GM18498 (cell line): ENCODE data around the gene TINCR.

Experiments
- ATAC-seq: cut with Tn5 transposase; IDR thresholded peaks from one replicate; pipeline ENCODE4 v1.9.1; 2021; ENCODE audit warnings: mild to moderate bottlenecking, moderate library complexity; ENCODE audit not compliant: unreplicated experiment

TINCR gene

GRCh38 chr19:5519076-5519475 is 48.7 kb downstream of the TINCR start:
- ATAC-seq: no peak

DNA sequence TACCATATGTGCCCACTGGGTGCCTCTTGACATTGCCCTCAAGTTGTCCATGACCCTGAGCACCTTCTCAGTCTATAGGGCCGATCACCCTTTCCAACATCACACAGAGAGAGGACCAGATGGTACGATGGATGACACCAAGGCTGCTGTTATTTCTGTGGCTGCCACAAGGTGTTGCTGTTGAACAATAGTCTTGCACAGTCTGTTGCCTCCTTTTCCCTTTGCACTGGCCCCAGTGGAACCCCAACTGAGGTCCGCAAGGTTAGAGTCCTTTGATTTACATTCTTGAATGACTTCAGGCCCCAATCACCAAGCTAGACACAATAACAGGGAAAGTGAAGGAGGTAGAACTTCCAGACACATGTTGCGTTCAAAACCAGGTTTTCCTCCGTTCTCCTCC is 52.0 kb downstream of the TINCR start:
- ATAC-seq: no peak

DNA sequence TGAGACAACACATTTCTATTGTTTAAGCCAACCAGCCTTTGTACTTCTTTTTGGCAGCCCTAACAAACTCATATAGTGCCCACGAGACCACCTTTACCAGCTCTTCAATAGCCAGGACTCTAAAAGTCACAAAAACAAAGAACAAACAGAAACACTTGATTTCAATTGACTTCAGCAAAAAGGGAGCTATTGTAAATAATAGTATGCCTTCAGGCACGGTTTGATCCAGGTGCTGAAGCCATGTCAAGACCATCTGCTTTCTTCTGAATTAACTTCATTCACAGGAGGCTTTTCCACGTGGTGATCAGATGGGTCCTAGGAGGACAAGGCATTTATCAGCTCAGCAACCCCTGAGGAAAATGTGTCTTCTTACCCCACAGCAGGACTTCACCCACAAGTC is 53.8 kb downstream of the TINCR start:
- ATAC-seq: no peak

DNA sequence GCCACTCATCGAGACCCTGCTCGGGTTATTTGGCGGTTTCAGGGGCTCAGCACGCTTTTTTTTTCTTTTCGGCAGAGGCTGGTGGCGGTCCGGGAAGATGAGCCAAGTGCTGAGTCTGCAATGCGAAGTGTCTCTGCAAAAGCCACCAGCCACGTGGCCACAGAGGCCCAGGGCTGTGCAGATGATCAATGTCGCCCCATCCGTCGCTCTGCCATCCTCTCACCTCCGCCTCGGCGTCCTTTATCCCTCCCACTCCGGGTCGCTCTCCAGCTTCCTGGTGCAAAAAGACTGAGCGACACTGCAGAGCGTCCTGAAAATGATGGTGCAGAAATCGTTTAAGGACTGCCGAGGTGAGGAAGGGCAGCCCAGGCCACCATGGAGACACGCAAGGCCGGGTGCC is 55.0 kb downstream of the TINCR start:
- ATAC-seq: no peak
